GM06990 (cell line): ENCODE data around the gene ARIH2.

Experiments
- DNase-seq: peaks from one replicate; pipeline ENCODE4 v3.0.0-alpha.2; 2011; ENCODE audit not compliant: insufficient read length; ENCODE audit errors: extremely low read depth
- H3K27me3 ChIP-seq: replicated peaks from 2 replicates; pipeline ENCODE4 v1.6.0; 2011; ENCODE audit warnings: low read length; ENCODE audit not compliant: control insufficient read depth, insufficient read depth
- H3K36me3 ChIP-seq: 2 replicates; pipeline ENCODE4 v1.5.1; 2011; ENCODE audit warnings: low read length; ENCODE audit not compliant: control insufficient read depth, insufficient read depth
- H3K4me3 ChIP-seq: replicated peaks from 2 replicates; pipeline ENCODE4 v1.5.1; 2011; ENCODE audit warnings: low read depth, mild to moderate bottlenecking, control low read depth, low read length
- CTCF ChIP-seq: IDR thresholded peaks from 2 replicates; pipeline ENCODE4 v1.5.1; 2011; ENCODE audit warnings: low read length, control low read depth, mild to moderate bottlenecking, inconsistent platforms; ENCODE audit not compliant: insufficient read depth, poor library complexity, severe bottlenecking

Gene ARIH2

GRCh38 chr3:48918388-48919214 lies at the start of gene ARIH2:
ARIH2 (plus strand) TSS chr3:48918842; CDS start chr3:48927559, 8,717 bp downstream.
- no peaks in the 10 kb centered on the region for H3K27me3 ChIP-seq
- H3K36me3 ChIP-seq, result no peaks in the 10 kb centered on the region
- TF ChIP-seq CTCF, result no peak
- DNase-seq, result peak; percentile 96
- peak within 1 kb of the TSS; percentile 74 for H3K4me3 ChIP-seq

DNA sequence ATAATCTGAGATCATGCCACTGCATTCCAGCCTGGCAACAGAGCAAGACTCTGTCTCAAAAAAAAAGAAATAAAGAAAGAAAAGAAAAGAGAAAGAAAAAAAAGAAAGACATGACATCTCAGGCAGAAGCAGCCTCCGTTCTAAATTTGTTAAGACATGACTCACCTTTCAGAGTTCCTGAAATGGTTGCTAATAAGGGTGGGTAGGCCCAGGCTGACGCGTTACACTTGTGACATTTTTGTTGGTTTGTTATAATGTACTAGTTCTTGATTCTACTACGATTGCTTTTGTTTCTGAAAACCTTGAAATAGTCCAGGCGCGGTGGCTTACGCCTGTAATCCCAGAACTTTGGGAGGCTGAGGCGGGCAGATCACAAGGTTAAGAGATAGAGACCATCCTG lies 41.0 kb upstream of the ARIH2 start:
- H3K27me3 ChIP-seq, result no peaks in the 10 kb centered on the region
- H3K4me3 ChIP-seq, result no peak overlapping the region
- peaks cover 1% of the 10 kb centered on the region; the same call in 1 of the 2 replicates for H3K36me3 ChIP-seq
- no peak for TF ChIP-seq CTCF
- DNase-seq, result no peak

DNA sequence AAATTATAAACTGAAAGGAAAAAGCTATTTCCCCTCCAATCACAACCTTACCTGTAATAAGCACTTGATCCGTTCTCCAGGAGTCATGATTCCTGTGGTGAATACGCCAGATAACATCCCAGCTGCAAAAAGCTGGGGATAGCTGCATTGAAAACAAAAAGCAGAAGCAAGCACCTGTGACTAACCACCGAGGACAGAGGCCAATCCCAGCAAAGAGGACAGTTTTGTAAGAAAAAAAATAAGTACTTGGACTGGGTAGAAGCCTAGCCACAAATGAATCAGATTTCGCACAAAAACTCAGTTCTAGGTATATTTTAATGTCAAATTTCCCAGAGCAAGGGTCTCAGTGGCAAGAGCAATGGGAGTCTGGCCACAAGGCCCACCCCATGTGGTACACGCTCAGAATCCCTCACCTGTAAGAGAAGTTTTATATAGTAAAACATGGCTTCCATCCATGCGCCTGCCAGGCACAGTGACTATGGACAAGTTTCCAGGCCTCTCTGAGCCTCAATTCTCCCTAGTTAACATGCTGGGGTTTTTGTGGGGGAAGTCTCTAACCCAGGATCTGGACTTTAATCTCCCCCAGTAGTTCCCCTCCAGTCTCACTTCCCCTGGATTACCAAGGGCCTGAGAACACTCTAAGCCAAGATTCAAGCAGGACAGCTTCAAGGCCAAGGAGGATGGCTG lies 39.2 kb upstream of the ARIH2 start:
- TF ChIP-seq CTCF, result no peak

DNA sequence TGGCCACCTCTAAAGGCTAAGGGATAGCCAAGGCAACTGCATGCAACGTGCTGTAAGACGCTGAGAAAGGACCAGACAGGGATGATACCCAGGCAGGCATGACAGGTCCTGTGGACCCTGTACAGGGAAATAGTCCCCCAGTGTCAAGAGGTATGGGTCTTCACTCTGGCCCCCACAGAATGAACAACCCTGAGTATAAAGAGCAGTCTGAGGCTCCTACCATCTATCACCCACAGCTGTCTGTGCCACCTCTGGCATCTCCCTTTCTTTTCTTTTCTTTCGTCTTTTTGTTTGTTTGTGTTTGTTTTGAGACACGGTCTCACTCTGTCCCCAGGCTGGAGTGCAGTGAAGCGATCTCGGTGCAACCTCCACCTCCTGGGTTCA lies 38.7 kb upstream of the ARIH2 start:
- TF ChIP-seq CTCF, result no peak
- H3K36me3 ChIP-seq, result peaks cover 1% of the 10 kb centered on the region; the same call in 1 of the 2 replicates
- no peak overlapping the region for H3K4me3 ChIP-seq
- no peak for DNase-seq
- H3K27me3 ChIP-seq, result no peaks in the 10 kb centered on the region

More for the DNA sequence above, 39.2 kb upstream of the ARIH2 start:
- Histone ChIP-seq H3K36me3 (peaks cover 1% of the 10 kb centered on the region; the same call in 1 of the 2 replicates), H3K27me3 (no peaks in the 10 kb centered on the region), H3K4me3 (no peak overlapping the region)
- no peak for DNase-seq

DNA sequence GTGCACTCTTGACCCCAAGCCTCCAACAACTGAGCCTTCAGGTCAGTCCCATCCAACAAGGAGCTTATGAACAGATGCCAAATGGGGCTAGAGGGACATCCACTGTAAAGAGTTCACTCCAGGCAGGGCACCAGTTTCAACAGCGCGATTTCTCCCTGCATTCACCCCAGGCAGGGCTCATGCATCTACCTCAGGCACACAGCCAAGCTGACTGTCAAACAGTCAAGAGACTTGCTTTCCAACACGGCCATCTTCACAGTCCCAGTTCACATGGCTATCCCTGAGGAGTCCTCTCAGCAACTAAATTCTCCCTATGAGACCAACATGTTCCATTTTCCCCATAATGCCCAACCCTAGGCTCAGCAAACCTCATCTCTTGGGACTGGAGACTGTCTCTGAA lies 37.6 kb upstream of the ARIH2 start:
- no peak for TF ChIP-seq CTCF
- Histone ChIP-seq H3K4me3 (no peak overlapping the region), H3K27me3 (no peaks in the 10 kb centered on the region), H3K36me3 (peaks cover 1% of the 10 kb centered on the region; the same call in 1 of the 2 replicates)
- DNase-seq, result no peak
